PC-3 (cell line): ENCODE results near the gene AGAP3.

Experiments used
- EZH2 ChIP-seq: fragments of 300-600 bp; sonication (generic); IDR thresholded peaks from one replicate; pipeline ENCODE4 v1.6.1; 2017; ENCODE audit warnings: antibody characterized with exemption, mild to moderate bottlenecking, low read length; ENCODE audit not compliant: unreplicated experiment
- EZH2phosphoT487 ChIP-seq: fragments of 300-600 bp; sonication (generic); IDR thresholded peaks from 2 replicates; pipeline ENCODE4 v1.6.1; 2018; ENCODE audit warnings: mild to moderate bottlenecking, antibody characterized with exemption, low read length, borderline replicate concordance
- TF ChIP-seq, protein P1 (sequence below): fragments of 300-600 bp; sonication (generic); conservative IDR thresholded peaks from 2 replicates; pipeline ENCODE4 v1.5.1; 2017; ENCODE audit warnings: antibody characterized with exemption, low read depth, mild to moderate bottlenecking, low read length

- TF ChIP-seq, protein P1, sequence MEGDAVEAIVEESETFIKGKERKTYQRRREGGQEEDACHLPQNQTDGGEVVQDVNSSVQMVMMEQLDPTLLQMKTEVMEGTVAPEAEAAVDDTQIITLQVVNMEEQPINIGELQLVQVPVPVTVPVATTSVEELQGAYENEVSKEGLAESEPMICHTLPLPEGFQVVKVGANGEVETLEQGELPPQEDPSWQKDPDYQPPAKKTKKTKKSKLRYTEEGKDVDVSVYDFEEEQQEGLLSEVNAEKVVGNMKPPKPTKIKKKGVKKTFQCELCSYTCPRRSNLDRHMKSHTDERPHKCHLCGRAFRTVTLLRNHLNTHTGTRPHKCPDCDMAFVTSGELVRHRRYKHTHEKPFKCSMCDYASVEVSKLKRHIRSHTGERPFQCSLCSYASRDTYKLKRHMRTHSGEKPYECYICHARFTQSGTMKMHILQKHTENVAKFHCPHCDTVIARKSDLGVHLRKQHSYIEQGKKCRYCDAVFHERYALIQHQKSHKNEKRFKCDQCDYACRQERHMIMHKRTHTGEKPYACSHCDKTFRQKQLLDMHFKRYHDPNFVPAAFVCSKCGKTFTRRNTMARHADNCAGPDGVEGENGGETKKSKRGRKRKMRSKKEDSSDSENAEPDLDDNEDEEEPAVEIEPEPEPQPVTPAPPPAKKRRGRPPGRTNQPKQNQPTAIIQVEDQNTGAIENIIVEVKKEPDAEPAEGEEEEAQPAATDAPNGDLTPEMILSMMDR: no peak
- TF ChIP-seq EZH2phosphoT487: no peak
- TF ChIP-seq EZH2: no peak
Observed at GRCh38 chr7:151060113-151060415, 26.2 kb upstream of the AGAP3 start.
